HepG2 (cell line): ENCODE data around the gene NKPD1. TPM values are rescaled to one million over a fixed set of nuclear protein-coding genes. Genes with fewer than 3 reads are reported as not detected.
A peak's percentile ranks its signal among the peaks of the same experiment; 100 is the strongest.

Source experiments
- CBX2 ChIP-seq, 2 experiments: fragments of 200-600 bp in 1 of 2; sonication (generic); formaldehyde crosslinking in 1 of 2; IDR thresholded peaks; 2 replicates each; pipeline versions ENCODE4 v1.7.0 to v1.8.1; 2018 to 2022; ENCODE audit warnings: low read depth in 2 of 2, low read length in 1 of 2, mild to moderate bottlenecking in 1 of 2, missing genetic modification reagents in 1 of 2
- CEBPG ChIP-seq: IDR thresholded peaks from 2 replicates; pipeline ENCODE4 v1.6.1; 2016
- ERF ChIP-seq: IDR thresholded peaks from 2 replicates; pipeline ENCODE4 v1.6.1; 2018; ENCODE audit warnings: missing biosample characterization, missing genetic modification reagents
- MAFK ChIP-seq, 2 experiments: IDR thresholded peaks in 1 of 2; conservative IDR thresholded peaks in 1 of 2; 2 replicates each; pipeline ENCODE4 v1.6.1; 2011; ENCODE audit warnings: improper control_type of control experiment in 2 of 2, low read length in 2 of 2
- PCBP1 ChIP-seq: fragments of 200-400 bp; formaldehyde crosslinking; IDR thresholded peaks from 2 replicates; pipeline ENCODE4 v1.6.1; 2017; ENCODE audit warnings: mild to moderate bottlenecking, low read depth, low read length, borderline replicate concordance
- ZBED4 ChIP-seq: sonication (generic); formaldehyde crosslinking; IDR thresholded peaks from 2 replicates; pipeline ENCODE4 v1.4.0; 2020; ENCODE audit warnings: missing genetic modification reagents, borderline replicate concordance
- ZFP37 ChIP-seq: sonication (generic); formaldehyde crosslinking; IDR thresholded peaks from 2 replicates; pipeline ENCODE4 v1.4.0; 2020; ENCODE audit warnings: missing genetic modification reagents, borderline replicate concordance
- ZFP82 ChIP-seq: sonication (generic); formaldehyde crosslinking; IDR thresholded peaks from 2 replicates; pipeline ENCODE4 v1.5.1; 2020; ENCODE audit warnings: mild to moderate bottlenecking, missing genetic modification reagents, borderline replicate concordance
- ZMYM4 ChIP-seq: sonication (generic); formaldehyde crosslinking; IDR thresholded peaks from 2 replicates; pipeline ENCODE4 v1.8.1; 2023; ENCODE audit warnings: mild to moderate bottlenecking, missing genetic modification reagents
- ZNF18 ChIP-seq: sonication (generic); formaldehyde crosslinking; IDR thresholded peaks from 2 replicates; pipeline ENCODE4 v1.8.0; 2022; ENCODE audit warnings: mild to moderate bottlenecking, missing genetic modification reagents; ENCODE audit not compliant: insufficient replicate concordance
- ZNF263 ChIP-seq: sonication (generic); formaldehyde crosslinking; IDR thresholded peaks from 2 replicates; pipeline ENCODE4 v1.4.0; 2020; ENCODE audit warnings: missing genetic modification reagents
- ZNF337 ChIP-seq: sonication (generic); formaldehyde crosslinking; IDR thresholded peaks from 2 replicates; pipeline ENCODE4 v1.5.1; 2020; ENCODE audit warnings: missing genetic modification reagents, low read depth, mild to moderate bottlenecking, borderline replicate concordance
- ZNF407 ChIP-seq: sonication (generic); formaldehyde crosslinking; IDR thresholded peaks from one replicate; pipeline ENCODE4 v1.5.1; 2020; ENCODE audit warnings: mild to moderate bottlenecking, missing genetic modification reagents; ENCODE audit errors: not compliant biosample characterization
- ZNF644 ChIP-seq: IDR thresholded peaks from 2 replicates; pipeline ENCODE4 v1.6.1; 2016; ENCODE audit warnings: low read depth
- polyA plus RNA-seq, 8 experiments: library from polyadenylated mRNA; depleted of rRNA in 3 of 8; stranded (reverse) in 7 of 8; unstranded in 1 of 8; fragments of >200 nt; fragmentation: Illumina TruSeq in 4 of 8; extraction: Trizol in 4 of 8; gene quantifications; 2 replicates each; pipeline versions ENCODE4 v1.2.1 to v1.2.3, GENCODE V29; 2011 to 2016; ENCODE audit warnings: low read depth in 4 of 8, missing spikeins in 1 of 8, mixed read lengths in 1 of 8; ENCODE audit not compliant: insufficient read depth in 1 of 8
- total RNA-seq, 5 experiments: library from RNA; depleted of rRNA; stranded (reverse); fragments of >200 nt; fragmentation: Illumina TruSeq; extraction: Trizol; gene quantifications; 2 replicates each; pipeline ENCODE4 v1.2.3, GENCODE V29; 2016; ENCODE audit warnings: low read depth in 1 of 5

The NKPD1 gene
- total and polyA plus RNA-seq, 2 of the 13 experiments (the other 11 are each of a cell fraction or from before 2014, with no cell fraction given), result 0.03 TPM; not detected in 1

- TF ChIP-seq ZBED4 (CRISPR knock-in tag) (no peak), CBX2 (IDR thresholded peaks at IDR 0.05; ENCODE audit: low read depth, low read length) (no peak), CBX2 (CRISPR knock-in tag; IDR thresholded peaks at IDR 0.05; ENCODE audit: low read depth) (no peak), ZFP82 (CRISPR knock-in tag) (no peak; the same call in 1 of the 2 replicates), ERF (CRISPR knock-in tag) (no peak), ZNF18 (CRISPR knock-in tag) (no peak), ZNF644 (no peak), CEBPG (CRISPR knock-in tag) (peak; percentile 85), ZNF263 (no peak; the same call in 1 of the 2 replicates), ZFP37 (CRISPR knock-in tag) (0 out of 2 replicates have a peak, but pooled peaks have one; percentile 26), PCBP1 (no peak), MAFK (conservative IDR thresholded peaks at IDR 0.05 in 1 of 2, IDR thresholded peaks at IDR 0.05 in 1 of 2; ENCODE audit: low read length in 2 of 2) (no peak), ZNF337 (0 out of 2 replicates have a peak, but pooled peaks have one; percentile 35), ZMYM4 (CRISPR knock-in tag) (peak; percentile 22; the same call in 1 of the 2 replicates), ZNF407 (CRISPR knock-in tag) (peak; percentile 21)
These were observed 17.7 kb upstream of the NKPD1 start, which contains the start of gene BLOC1S3 (continued) for GRCh38 chr19:45178262-45179071.
